PC-9 (cell line): ENCODE measurements around the gene SPDYE1. TPM values are rescaled to one million over a fixed set of nuclear protein-coding genes. Genes with fewer than 3 reads are reported as not detected.

Experiments used
- microRNA-seq: library from miRNA; unstranded; fragments of <30 nt; microRNA quantifications from one replicate; pipeline ENCODE4 v1.2.0, GENCODE V29; 2021; ENCODE audit warnings: borderline number of aligned reads, borderline replicate concordance
- total RNA-seq: library from RNA; stranded (reverse); gene quantifications from 2 replicates; pipeline ENCODE4 v1.2.3, GENCODE V29; 2021

Gene SPDYE1
- total RNA-seq, 1 experiment from 2014 or later: not detected

Small RNA genes within 50 kb of the gene (microRNA-seq; reads per million reads assigned to microRNA genes)
- gene MIR6837: not detected

Other genes with a start within 250 kb of the SPDYE1 start
- 36.4 and 49.5 TPM in 2 replicates for gene BLVRA, start 239.2 kb upstream of the SPDYE1 start, total RNA-seq
- gene MRPS24, start 128.4 kb upstream of the SPDYE1 start, total RNA-seq: 239 and 301 TPM in 2 replicates
- 45.7 and 49.5 TPM in 2 replicates for gene URGCP, start 91.3 kb upstream of the SPDYE1 start, total RNA-seq
- 11.2 and 17.1 TPM in 2 replicates for gene UBE2D4, start 71.5 kb upstream of the SPDYE1 start, total RNA-seq
- 65.6 and 70.7 TPM in 2 replicates for gene DBNL, start 46.8 kb downstream of the SPDYE1 start, total RNA-seq
- 4.2 and 9.7 TPM in 2 replicates for gene PGAM2, start 67.7 kb downstream of the SPDYE1 start, total RNA-seq
- 58.8 and 59.1 TPM in 2 replicates for gene POLM, start 84.6 kb downstream of the SPDYE1 start, total RNA-seq
- 0.33 and 0.98 TPM in 2 replicates for gene AEBP1, start 106.4 kb downstream of the SPDYE1 start, total RNA-seq
- gene POLD2, start 125.7 kb downstream of the SPDYE1 start, total RNA-seq: 217 and 249 TPM in 2 replicates
- gene MYL7, start 143.4 kb downstream of the SPDYE1 start, total RNA-seq: not detected in 2 replicates
- not detected in 2 replicates for gene GCK, start 191.5 kb downstream of the SPDYE1 start, total RNA-seq
- gene YKT6, start 203.1 kb downstream of the SPDYE1 start, total RNA-seq: 109 and 142 TPM in 2 replicates